ENCODE data around the gene MYH2.
"Not testable (repeated sequence)": the region's sequence is repeated elsewhere in the genome, so short reads cannot be mapped to it uniquely, and the experiment has no call there.

The MYH2 gene

DNA sequence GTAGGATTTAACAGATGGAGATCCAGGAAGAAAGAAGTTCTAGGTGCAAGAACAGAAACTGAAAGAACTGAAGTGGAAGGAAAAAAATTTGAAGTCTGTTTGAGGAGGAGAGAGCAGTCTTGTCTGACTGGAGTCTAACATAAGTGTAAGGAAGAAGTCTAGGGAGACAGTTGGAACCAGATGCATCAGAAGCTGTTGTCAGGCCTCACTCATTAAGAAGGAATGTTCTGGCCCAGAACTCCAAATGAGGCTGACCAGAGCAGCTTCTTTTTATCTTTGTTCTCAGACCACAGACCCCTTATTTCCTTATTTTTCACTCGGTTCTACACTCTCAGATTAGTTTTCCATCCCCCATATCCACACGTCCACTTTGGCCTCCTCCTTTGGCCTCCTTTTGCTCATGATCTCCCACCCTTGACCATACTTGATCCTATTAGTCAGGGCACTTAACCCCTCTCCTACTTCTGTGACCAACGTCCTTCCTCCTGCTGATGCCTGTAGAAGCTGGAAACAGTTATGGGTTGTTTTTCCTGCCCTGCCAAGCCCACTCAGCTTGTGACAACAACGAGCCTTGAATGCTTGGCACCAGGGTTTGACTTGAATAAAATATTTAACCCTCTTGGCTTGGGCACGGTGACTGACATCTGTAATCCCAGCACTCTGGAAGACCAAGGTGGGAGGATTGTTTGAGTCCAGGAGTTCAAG is 7.0 kb upstream of the MYH2 start:
- no peak for ATAC-seq (ENCODE audit: low read depth)
- Histone ChIP-seq H3K36me3 (ENCODE audit: low read depth) (no peaks in the 10 kb centered on the region), H3K27me3 (ENCODE audit: insufficient read depth, poor library complexity, severe bottlenecking) (no peaks in the 10 kb centered on the region), H3K4me1 (ENCODE audit: insufficient read depth, poor library complexity, severe bottlenecking) (no peaks in the 10 kb centered on the region), H3K9me3 (ENCODE audit: severe bottlenecking) (no peaks in the 10 kb centered on the region), H3K4me3 (ENCODE audit: severe bottlenecking) (no peak overlapping the region), H3K27ac (ENCODE audit: poor library complexity, severe bottlenecking) (no peak overlapping the region)
- TF ChIP-seq CTCF (IDR thresholded peaks at IDR 0.05; ENCODE audit: poor library complexity, severe bottlenecking): no peak
- no peak for DNase-seq (ENCODE audit: low spot score)

- no peak for TF ChIP-seq CTCF (IDR thresholded peaks at IDR 0.05; ENCODE audit: poor library complexity, severe bottlenecking)
- DNase-seq (ENCODE audit: low spot score): no peak
- no peak overlapping the region for H3K4me3 ChIP-seq (ENCODE audit: severe bottlenecking)
These were observed 556 bp upstream of the MYH2 start for GRCh38 chr17:10550014-10550413.

GRCh38 chr17:10547351-10547750 is 2.1 kb downstream of the MYH2 start:
- Histone ChIP-seq H3K4me3 (ENCODE audit: severe bottlenecking) (no peak overlapping the region), H3K27ac (ENCODE audit: poor library complexity, severe bottlenecking) (no peak overlapping the region), H3K27me3 (ENCODE audit: insufficient read depth, poor library complexity, severe bottlenecking) (no peaks in the 10 kb centered on the region), H3K9me3 (ENCODE audit: severe bottlenecking) (no peaks in the 10 kb centered on the region), H3K4me1 (ENCODE audit: insufficient read depth, poor library complexity, severe bottlenecking) (peaks cover 15% of the 10 kb centered on the region), H3K36me3 (ENCODE audit: low read depth) (no peaks in the 10 kb centered on the region)
- no peak for DNase-seq (ENCODE audit: low spot score)
- TF ChIP-seq CTCF (IDR thresholded peaks at IDR 0.05; ENCODE audit: poor library complexity, severe bottlenecking): no peak
- ATAC-seq (ENCODE audit: low read depth): no peak

More at GRCh38 chr17:10550014-10550413, 556 bp upstream of the MYH2 start:
- H3K9me3 ChIP-seq (ENCODE audit: severe bottlenecking): no peaks in the 10 kb centered on the region
- no peaks in the 10 kb centered on the region for H3K27me3 ChIP-seq (ENCODE audit: insufficient read depth, poor library complexity, severe bottlenecking)
- H3K4me1 ChIP-seq (ENCODE audit: insufficient read depth, poor library complexity, severe bottlenecking): no peaks in the 10 kb centered on the region
- H3K27ac ChIP-seq (ENCODE audit: poor library complexity, severe bottlenecking): no peak overlapping the region
- no peak for ATAC-seq (ENCODE audit: low read depth)
- H3K36me3 ChIP-seq (ENCODE audit: low read depth): no peaks in the 10 kb centered on the region

GRCh38 chr17:10543486-10543885 is 6.0 kb downstream of the MYH2 start:
- Histone ChIP-seq H3K27ac (ENCODE audit: poor library complexity, severe bottlenecking) (peak overlapping the region; percentile 12), H3K4me1 (ENCODE audit: insufficient read depth, poor library complexity, severe bottlenecking) (peaks cover 15% of the 10 kb centered on the region)
- ATAC-seq (ENCODE audit: low read depth): peak; percentile 78
- not testable (repeated sequence) for H3K27me3 ChIP-seq (ENCODE audit: insufficient read depth, poor library complexity, severe bottlenecking); DNase-seq (ENCODE audit: low spot score); H3K9me3 ChIP-seq (ENCODE audit: severe bottlenecking); H3K36me3 ChIP-seq (ENCODE audit: low read depth); H3K4me3 ChIP-seq (ENCODE audit: severe bottlenecking)
- peak; percentile 15 for TF ChIP-seq CTCF (IDR thresholded peaks at IDR 0.05; ENCODE audit: poor library complexity, severe bottlenecking)

GRCh38 chr17:10541179-10541578 is 8.3 kb downstream of the MYH2 start:
- not testable (repeated sequence) for H3K36me3 ChIP-seq (ENCODE audit: low read depth); H3K27me3 ChIP-seq (ENCODE audit: insufficient read depth, poor library complexity, severe bottlenecking); H3K27ac ChIP-seq (ENCODE audit: poor library complexity, severe bottlenecking); DNase-seq (ENCODE audit: low spot score); H3K4me3 ChIP-seq (ENCODE audit: severe bottlenecking); ATAC-seq (ENCODE audit: low read depth); H3K9me3 ChIP-seq (ENCODE audit: severe bottlenecking)
- H3K4me1 ChIP-seq (ENCODE audit: insufficient read depth, poor library complexity, severe bottlenecking): peaks cover 15% of the 10 kb centered on the region

Data from RWPE2 (cell line).